HG02588 (cell line): ENCODE measurements around the gene ZER1.
"Not testable (repeated sequence)": the region's sequence is repeated elsewhere in the genome, so short reads cannot be mapped to it uniquely, and the experiment has no call there.

ENCODE experiments used
- ATAC-seq: cut with Tn5 transposase; IDR thresholded peaks from one replicate; pipeline ENCODE4 v1.9.1; 2021; ENCODE audit warnings: mild to moderate bottlenecking, moderate library complexity; ENCODE audit not compliant: unreplicated experiment

The ZER1 gene

GRCh38 chr9:128718047-128718446 lies 53.7 kb downstream of the ZER1 start:
- no peak for ATAC-seq

- ATAC-seq, result no peak
These were observed 55.0 kb downstream of the ZER1 start for GRCh38 chr9:128716581-128717254.

GRCh38 chr9:128715436-128715750 lies 56.3 kb downstream of the ZER1 start:
- no peak for ATAC-seq

- ATAC-seq, result no peak
These were observed 56.9 kb downstream of the ZER1 start for GRCh38 chr9:128714586-128715435.

- no peak for ATAC-seq
These were observed 57.7 kb downstream of the ZER1 start for GRCh38 chr9:128713941-128714573.

GRCh38 chr9:128713411-128713780 lies 58.3 kb downstream of the ZER1 start:
- no peak for ATAC-seq

GRCh38 chr9:128712451-128713410 lies 59.0 kb downstream of the ZER1 start:
- ATAC-seq, result no peak

GRCh38 chr9:128707446-128707845 lies 64.3 kb downstream of the ZER1 start:
- ATAC-seq, result no peak

GRCh38 chr9:128706671-128707381 lies 64.9 kb downstream of the ZER1 start:
- ATAC-seq, result no peak

GRCh38 chr9:128706045-128706444 lies 65.7 kb downstream of the ZER1 start:
- ATAC-seq, result no peak

GRCh38 chr9:128705051-128705965 lies 66.4 kb downstream of the ZER1 start:
- no peak for ATAC-seq

GRCh38 chr9:128704356-128704670 lies 67.4 kb downstream of the ZER1 start:
- ATAC-seq, result no peak

- ATAC-seq, result no peak
These were observed 67.9 kb downstream of the ZER1 start for GRCh38 chr9:128703616-128704355.

GRCh38 chr9:128702949-128703615 lies 68.6 kb downstream of the ZER1 start:
- ATAC-seq, result no peak

GRCh38 chr9:128702445-128702948 lies 69.2 kb downstream of the ZER1 start, which contains the start of gene PKN3:
TSS of gene PKN3 (plus strand) at chr9:128702503. CDS start at chr9:128702916, 413 bp downstream.
- ATAC-seq, result peak; percentile 76

- no peak for ATAC-seq
These were observed 70.4 kb downstream of the ZER1 start for GRCh38 chr9:128701227-128701854.

GRCh38 chr9:128699096-128699795 lies 72.5 kb downstream of the ZER1 start:
- not testable (repeated sequence) for ATAC-seq
